Endothelial cell of umbilical vein (primary cell): ENCODE results near the gene FGA. TPM values are rescaled to one million over a fixed set of nuclear protein-coding genes. Genes with fewer than 3 reads are reported as not detected.

ENCODE experiments used
- BruUV-seq: library from RNA; stranded (reverse); fragments of 400-500 nt; replicated peaks from 2 replicates; lab custom pipeline; 2021; lab: Mats Ljungman, UMichigan
- CTCF ChIA-PET: fragments of 300-600, 350-600 bp; sonication (Branson Sonifier 250); formaldehyde crosslinking; loops from one replicate; lab custom pipeline; 2021; ENCODE audit warnings: antibody characterized with exemption, inconsistent platforms; lab: Charles Lee
- POLR2A ChIA-PET: fragments of 300-600, 350-600 bp; sonication (Branson Sonifier 250); formaldehyde crosslinking; loops from one replicate; lab custom pipeline; 2021; ENCODE audit warnings: antibody characterized with exemption, inconsistent platforms; lab: Charles Lee
- DNase-seq: peaks from one replicate; pipeline ENCODE4 v3.0.0-alpha.2; 2011; ENCODE audit warnings: low read depth, low spot score
- FAIRE-seq: peaks from 2 replicates; lab custom pipeline; 2011; peaks lifted over from hg19 to GRCh38; lab: Jason Lieb, UNC
- H2AFZ ChIP-seq: 2 replicates; pipeline ENCODE4 v1.6.0; 2012; ENCODE audit warnings: low read depth, low read length, control low read depth, inconsistent platforms
- H3K27ac ChIP-seq: 2 replicates; pipeline ENCODE4 v1.5.1; 2011; ENCODE audit warnings: low read depth, mild to moderate bottlenecking, control low read depth, low read length, moderate library complexity; ENCODE audit not compliant: insufficient read depth
- H3K27me3 ChIP-seq, 2 experiments: 2 replicates each; pipeline versions ENCODE4 v1.6.0 to v1.6.1; 2011; ENCODE audit warnings: low read length in 2 of 2, mixed read lengths in 1 of 2; ENCODE audit not compliant: control insufficient read depth in 2 of 2, insufficient read depth in 2 of 2
- H3K36me3 ChIP-seq, 2 experiments: 2 replicates in 1 of 2; 3 replicates in 1 of 2; pipeline ENCODE4 v1.5.1; 2011; ENCODE audit warnings: low read length in 2 of 2, mild to moderate bottlenecking in 1 of 2, moderate library complexity in 1 of 2; ENCODE audit not compliant: control insufficient read depth in 2 of 2, insufficient read depth in 2 of 2; ENCODE audit errors: extremely low read depth in 1 of 2
- H3K4me1 ChIP-seq: 3 replicates; pipeline ENCODE4 v1.5.1; 2011; ENCODE audit warnings: mild to moderate bottlenecking, low read length; ENCODE audit not compliant: control insufficient read depth, insufficient read depth; ENCODE audit errors: extremely low read depth
- H3K4me2 ChIP-seq: 2 replicates; pipeline ENCODE4 v1.6.1; 2011; ENCODE audit warnings: low read length, control low read depth, mixed read lengths; ENCODE audit not compliant: insufficient read depth
- H3K4me3 ChIP-seq, 3 experiments: fragments of 200-600 bp in 1 of 3; sonication (generic), shearing (Covaris generic) in 1 of 3; replicated peaks in 1 of 3; 2 replicates each; pipeline ENCODE4 v1.5.1; 2011 to 2016; ENCODE audit warnings: control low read depth in 3 of 3, low read length in 3 of 3, mild to moderate bottlenecking in 2 of 3, inconsistent platforms in 1 of 3, low read depth in 1 of 3, moderate library complexity in 1 of 3; ENCODE audit not compliant: insufficient read depth in 1 of 3
- H3K79me2 ChIP-seq: 2 replicates; pipeline ENCODE4 v1.6.0; 2012; ENCODE audit warnings: low read length, inconsistent platforms; ENCODE audit not compliant: control insufficient read depth, insufficient read depth
- H3K9ac ChIP-seq: replicated peaks from 2 replicates; pipeline ENCODE3; 2011; ENCODE audit warnings: low read length, control low read depth; ENCODE audit not compliant: insufficient read depth; ENCODE audit errors: extremely low read depth
- H3K9me1 ChIP-seq: replicated peaks from 3 replicates; pipeline ENCODE4 v1.6.0; 2011; ENCODE audit warnings: mild to moderate bottlenecking, low read length; ENCODE audit not compliant: control insufficient read depth, insufficient read depth; ENCODE audit errors: extremely low read depth
- H3K9me3 ChIP-seq: replicated peaks from 2 replicates; pipeline ENCODE4 v1.5.1; 2012; ENCODE audit warnings: low read length, inconsistent platforms; ENCODE audit not compliant: control insufficient read depth, insufficient read depth
- H4K20me1 ChIP-seq: replicated peaks from 2 replicates; pipeline ENCODE3; 2011; ENCODE audit warnings: mild to moderate bottlenecking, low read length; ENCODE audit not compliant: control insufficient read depth, insufficient read depth; ENCODE audit errors: extremely low read depth
- CTCF ChIP-seq, 2 donors: IDR thresholded peaks; 1 replicate in 1 of 2; 2 replicates in 1 of 2; pipeline ENCODE4 v1.5.1; 2011; ENCODE audit warnings: low read length in 2 of 2, mild to moderate bottlenecking in 2 of 2, moderate library complexity in 2 of 2, control low read depth in 1 of 2, inconsistent platforms in 1 of 2, low read depth in 1 of 2; ENCODE audit not compliant: insufficient read depth in 1 of 2; ENCODE audit errors: extremely low read depth in 1 of 2
- EZH2 ChIP-seq: IDR thresholded peaks from 2 replicates; pipeline ENCODE4 v1.6.1; 2012; ENCODE audit warnings: borderline replicate concordance, low read depth, mild to moderate bottlenecking, moderate library complexity, low read length, inconsistent platforms; ENCODE audit not compliant: severe bottlenecking
- FOS ChIP-seq: IDR thresholded peaks from 2 replicates; pipeline ENCODE4 v1.6.1; 2011; ENCODE audit warnings: mild to moderate bottlenecking, low read length, moderate library complexity, borderline replicate concordance; ENCODE audit not compliant: insufficient read depth
- GATA2 ChIP-seq: IDR thresholded peaks from 2 replicates; pipeline ENCODE4 v1.7.0; 2011; ENCODE audit warnings: low read depth, mild to moderate bottlenecking, moderate library complexity, mixed read lengths, low read length; ENCODE audit not compliant: insufficient read length, insufficient read depth
- JUN ChIP-seq: IDR thresholded peaks from 2 replicates; pipeline ENCODE4 v1.6.1; 2011; ENCODE audit warnings: borderline replicate concordance, low read depth; ENCODE audit not compliant: insufficient read length, insufficient read depth
- MAX ChIP-seq: IDR thresholded peaks from 2 replicates; pipeline ENCODE4 v1.6.1; 2011; ENCODE audit not compliant: insufficient read depth, insufficient read length
- MYC ChIP-seq: IDR thresholded peaks from one replicate; pipeline ENCODE4 v1.6.1; 2011; ENCODE audit warnings: mild to moderate bottlenecking, low read depth, low read length
- POLR2A ChIP-seq: IDR thresholded peaks from 2 replicates; pipeline ENCODE4 v1.6.1; 2012; ENCODE audit warnings: low read depth, mild to moderate bottlenecking, control low read depth, low read length
- POLR2AphosphoS5 ChIP-seq: IDR thresholded peaks from 2 replicates; pipeline ENCODE4 v1.6.1; 2012; ENCODE audit warnings: low read depth, mild to moderate bottlenecking, control low read depth, low read length, moderate library complexity; ENCODE audit not compliant: insufficient read depth
- dilution Hi-C: fragments of 300-500 bp; cut with MboI; formaldehyde crosslinking; loops from one replicate; pipeline ENCODE4 v1.15.0; 2019; ENCODE audit warnings: low sequenced_read_pairs; ENCODE audit not compliant: extremely low pct_ligation_motif_present
- intact Hi-C: fragments of 100-400 bp; cut with micrococcal nuclease; formaldehyde crosslinking; loops from one replicate; pipeline ENCODE4 v1.10.0; 2022
- polyA plus RNA-seq, 4 experiments: library from polyadenylated mRNA; depleted of rRNA in 3 of 4; stranded (reverse) in 3 of 4; unstranded in 1 of 4; fragments of >200 nt; gene quantifications; 2 replicates each; pipeline versions ENCODE4 v1.2.1 to v1.2.3, GENCODE V29; 2011 to 2012; ENCODE audit warnings: missing spikeins in 1 of 4
- total RNA-seq: library from RNA; stranded (reverse); gene quantifications from 2 replicates; pipeline ENCODE4 v1.2.3, GENCODE V29; 2021

FGA gene
- total and polyA plus RNA-seq, 2 donors (not counting 3 experiments of a cell fraction or from before 2014, with no cell fraction given) = not detected

- POLR2A ChIA-PET = no interaction called here
- FAIRE-seq = no peak
- CTCF ChIA-PET = interaction anchor here (1.7 to 3.1 kb wide), 2 partner anchors 12 to 53 kb away, joined by 4 to 14 read pairs; no protein-coding TSS in a partner anchor
- Histone ChIP-seq H3K27me3 (peaks cover 0 to 7% of the 10 kb centered on the region in 2 experiments), H3K9me1 (no peaks in the 10 kb centered on the region), H3K4me2 (no peak overlapping the region), H3K79me2 (no peaks in the 10 kb centered on the region), H2AFZ (no peak overlapping the region), H3K4me1 (no peaks in the 10 kb centered on the region), H3K9ac (no peak overlapping the region), H4K20me1 (no peaks in the 10 kb centered on the region), H3K4me3 (no peak overlapping the region), H3K27ac (no peak overlapping the region), H3K9me3 (no peaks in the 10 kb centered on the region), H3K36me3 (no peaks in the 10 kb centered on the region)
- dilution Hi-C loops = no loop called here
- intact Hi-C loops = no loop called here
- no peak for TF ChIP-seq MAX
- no peak for TF ChIP-seq MYC
- no peak for TF ChIP-seq POLR2AphosphoS5
- TF ChIP-seq JUN = no peak
- TF ChIP-seq EZH2 = no peak
- TF ChIP-seq CTCF (IDR thresholded peaks at IDR 0.05; ENCODE audit: extremely low read depth in 1 of 2, insufficient read depth in 1 of 2, low read depth in 1 of 2, low read length in 2 of 2) = no peak
- no peak for TF ChIP-seq FOS
- no peak for TF ChIP-seq POLR2A
- no peak for TF ChIP-seq GATA2
- BruUV-seq = no TSS peak
- no peak for DNase-seq
Observed at GRCh38 chr4:154611833-154612232, 21.3 kb upstream of the FGA start.
